ENCODE results near the gene GUK1. TPM values are rescaled to one million over a fixed set of nuclear protein-coding genes. Genes with fewer than 3 reads are reported as not detected.

The GUK1 gene
- total RNA-seq, 6 experiments from 2014 or later: 215 to 313 (median 247) TPM

GRCh38 chr1:228177721-228178710, 37.9 kb downstream of the GUK1 start:
- H3K27ac Mint-ChIP-seq: no peak overlapping the region; the same call in 1 of the 2 replicates
- TF ChIP-seq CTCF (IDR thresholded peaks at IDR 0.05): no peak
- no peak overlapping the region for H3K4me3 Mint-ChIP-seq
- H3K27me3 Mint-ChIP-seq (ENCODE audit: insufficient read depth): peaks cover 2% of the 10 kb centered on the region; the same call in 1 of the 2 replicates
- H3K4me1 Mint-ChIP-seq (ENCODE audit: low read depth): no peaks in the 10 kb centered on the region
- DNase-seq: no peak
- no peaks in the 10 kb centered on the region for H3K9me3 Mint-ChIP-seq
- H3K36me3 Mint-ChIP-seq (ENCODE audit: low read depth): no peaks in the 10 kb centered on the region; the same call in 1 of the 2 replicates

- no peak for TF ChIP-seq CTCF (IDR thresholded peaks at IDR 0.05)
- no peak overlapping the region for H3K27ac Mint-ChIP-seq
- H3K4me1 Mint-ChIP-seq (ENCODE audit: low read depth): no peaks in the 10 kb centered on the region
- H3K4me3 Mint-ChIP-seq: no peak overlapping the region
- DNase-seq: no peak
- no peaks in the 10 kb centered on the region for H3K9me3 Mint-ChIP-seq
- H3K27me3 Mint-ChIP-seq (ENCODE audit: insufficient read depth): peaks cover 2% of the 10 kb centered on the region; the same call in 1 of the 2 replicates
- no peaks in the 10 kb centered on the region; the same call in 1 of the 2 replicates for H3K36me3 Mint-ChIP-seq (ENCODE audit: low read depth)
Measured at GRCh38 chr1:228178737-228179684, 38.9 kb downstream of the GUK1 start.

- Mint-ChIP-seq H3K36me3 (ENCODE audit: low read depth) (no peaks in the 10 kb centered on the region; the same call in 1 of the 2 replicates), H3K9me3 (no peaks in the 10 kb centered on the region), H3K4me3 (no peak overlapping the region), H3K27me3 (ENCODE audit: insufficient read depth) (peaks cover 2% of the 10 kb centered on the region; the same call in 1 of the 2 replicates), H3K4me1 (ENCODE audit: low read depth) (no peaks in the 10 kb centered on the region), H3K27ac (no peak overlapping the region)
- no peak for DNase-seq
- peak; percentile 53; the same call in 1 of the 2 replicates for TF ChIP-seq CTCF (IDR thresholded peaks at IDR 0.05)
Measured at GRCh38 chr1:228180271-228180958, 40.3 kb downstream of the GUK1 start.

- no peaks in the 10 kb centered on the region for H3K4me1 Mint-ChIP-seq (ENCODE audit: low read depth)
- H3K4me3 Mint-ChIP-seq: no peak overlapping the region
- no peak for DNase-seq
- H3K9me3 Mint-ChIP-seq: no peaks in the 10 kb centered on the region
- no peak overlapping the region for H3K27ac Mint-ChIP-seq
- no peak for TF ChIP-seq CTCF (IDR thresholded peaks at IDR 0.05)
- no peaks in the 10 kb centered on the region; the same call in 1 of the 2 replicates for H3K36me3 Mint-ChIP-seq (ENCODE audit: low read depth)
- peaks cover 2% of the 10 kb centered on the region; the same call in 1 of the 2 replicates for H3K27me3 Mint-ChIP-seq (ENCODE audit: insufficient read depth)
Measured at GRCh38 chr1:228180959-228181644, 41.0 kb downstream of the GUK1 start.

Measured in HFFc6 (cell line).